MM.1S (cell line): ENCODE data around the gene EML1.

Experiments
- EZH2 ChIP-seq: fragments of 300-600 bp; sonication (generic); optimal IDR thresholded peaks from 2 replicates; pipeline ENCODE3; 2017; ENCODE audit warnings: low read depth, mild to moderate bottlenecking, antibody characterized with exemption, low read length, mixed read lengths
- EZH2phosphoT487 ChIP-seq: fragments of 300-600 bp; sonication (generic); IDR thresholded peaks from 2 replicates; pipeline ENCODE4 v1.6.1; 2018; ENCODE audit warnings: antibody characterized with exemption, low read length
- TF ChIP-seq, protein P1 (sequence below): fragments of 300-600 bp; sonication (generic); IDR thresholded peaks from 2 replicates; pipeline ENCODE4 v1.5.1; 2016; ENCODE audit warnings: antibody characterized with exemption, low read length, mixed read lengths

DNA sequence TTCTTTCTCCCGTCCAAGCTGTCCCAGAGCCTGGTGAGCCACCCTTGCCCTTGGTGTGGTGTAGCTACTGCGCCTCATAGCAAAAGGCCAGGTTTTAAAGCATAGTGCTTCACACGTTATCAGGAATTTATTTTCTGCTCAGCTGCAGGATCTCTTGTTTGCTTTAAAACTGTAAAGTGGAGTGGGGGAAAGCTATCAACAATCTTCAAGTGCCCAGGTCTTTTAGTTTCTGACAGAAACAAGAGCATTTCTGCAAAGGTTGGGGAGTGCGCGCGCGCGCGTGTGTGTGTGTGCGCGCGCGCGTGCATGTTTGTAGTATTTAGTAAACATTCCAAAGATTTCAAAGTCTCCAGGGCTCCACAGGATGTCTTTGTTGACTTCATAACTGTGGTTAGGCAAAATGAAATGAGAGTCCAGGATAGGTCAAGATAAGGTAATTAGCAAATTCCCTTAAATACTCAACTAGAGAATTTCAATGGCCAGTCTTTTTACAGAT is 45.5 kb downstream of the EML1 start:
- TF ChIP-seq, protein P1, sequence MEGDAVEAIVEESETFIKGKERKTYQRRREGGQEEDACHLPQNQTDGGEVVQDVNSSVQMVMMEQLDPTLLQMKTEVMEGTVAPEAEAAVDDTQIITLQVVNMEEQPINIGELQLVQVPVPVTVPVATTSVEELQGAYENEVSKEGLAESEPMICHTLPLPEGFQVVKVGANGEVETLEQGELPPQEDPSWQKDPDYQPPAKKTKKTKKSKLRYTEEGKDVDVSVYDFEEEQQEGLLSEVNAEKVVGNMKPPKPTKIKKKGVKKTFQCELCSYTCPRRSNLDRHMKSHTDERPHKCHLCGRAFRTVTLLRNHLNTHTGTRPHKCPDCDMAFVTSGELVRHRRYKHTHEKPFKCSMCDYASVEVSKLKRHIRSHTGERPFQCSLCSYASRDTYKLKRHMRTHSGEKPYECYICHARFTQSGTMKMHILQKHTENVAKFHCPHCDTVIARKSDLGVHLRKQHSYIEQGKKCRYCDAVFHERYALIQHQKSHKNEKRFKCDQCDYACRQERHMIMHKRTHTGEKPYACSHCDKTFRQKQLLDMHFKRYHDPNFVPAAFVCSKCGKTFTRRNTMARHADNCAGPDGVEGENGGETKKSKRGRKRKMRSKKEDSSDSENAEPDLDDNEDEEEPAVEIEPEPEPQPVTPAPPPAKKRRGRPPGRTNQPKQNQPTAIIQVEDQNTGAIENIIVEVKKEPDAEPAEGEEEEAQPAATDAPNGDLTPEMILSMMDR: no peak
- TF ChIP-seq EZH2phosphoT487 (no peak), EZH2 (no peak)
